DND-41 (cell line): Measurements from ENCODE around the gene NAT10.

Experiments
- CTCF ChIP-seq: IDR thresholded peaks from 2 replicates; pipeline ENCODE4 v1.5.1; 2012; ENCODE audit warnings: borderline replicate concordance, low read length, moderate library complexity, mild to moderate bottlenecking; ENCODE audit not compliant: poor library complexity, severe bottlenecking; ENCODE audit errors: extremely low read depth
- EZH2 ChIP-seq: IDR thresholded peaks from 3 replicates; pipeline ENCODE4 v1.6.1; 2012; ENCODE audit warnings: borderline replicate concordance, low read depth, mild to moderate bottlenecking, moderate library complexity, low read length, inconsistent platforms; ENCODE audit not compliant: severe bottlenecking

- no peak for TF ChIP-seq CTCF
- TF ChIP-seq EZH2, result no peak
These were observed 75.8 kb downstream of the NAT10 start for GRCh38 chr11:34181251-34181650.
